A673 (cell line): Measurements from ENCODE around the gene VAC14.

Experiments used
- CTCF ChIP-seq: fragments of 300-800, 200-600 bp; sonication (generic); conservative IDR thresholded peaks from 2 replicates; pipeline ENCODE4 v1.5.1; 2017; ENCODE audit warnings: low read depth, mild to moderate bottlenecking, antibody characterized with exemption, low read length, moderate library complexity, mixed read lengths
- EZH2 ChIP-seq: fragments of 200-600 bp; sonication (generic); IDR thresholded peaks from 2 replicates; pipeline ENCODE4 v1.6.1; 2017; ENCODE audit warnings: borderline replicate concordance, low read depth, mild to moderate bottlenecking, mixed read lengths, antibody characterized with exemption, low read length; ENCODE audit not compliant: poor library complexity, severe bottlenecking

GRCh38 chr16:70701036-70701435 lies 99.9 kb downstream of the VAC14 start:
- TF ChIP-seq CTCF: no peak
- TF ChIP-seq EZH2: no peak
